Measurements from ENCODE around the gene ERF. TPM values are rescaled to one million over a fixed set of nuclear protein-coding genes. Genes with fewer than 3 reads are reported as not detected.
A peak's percentile ranks its signal among the peaks of the same experiment; 100 is the strongest.

The ERF gene
- total RNA-seq, 1 donor from 2014 or later: 32.7 TPM

DNA sequence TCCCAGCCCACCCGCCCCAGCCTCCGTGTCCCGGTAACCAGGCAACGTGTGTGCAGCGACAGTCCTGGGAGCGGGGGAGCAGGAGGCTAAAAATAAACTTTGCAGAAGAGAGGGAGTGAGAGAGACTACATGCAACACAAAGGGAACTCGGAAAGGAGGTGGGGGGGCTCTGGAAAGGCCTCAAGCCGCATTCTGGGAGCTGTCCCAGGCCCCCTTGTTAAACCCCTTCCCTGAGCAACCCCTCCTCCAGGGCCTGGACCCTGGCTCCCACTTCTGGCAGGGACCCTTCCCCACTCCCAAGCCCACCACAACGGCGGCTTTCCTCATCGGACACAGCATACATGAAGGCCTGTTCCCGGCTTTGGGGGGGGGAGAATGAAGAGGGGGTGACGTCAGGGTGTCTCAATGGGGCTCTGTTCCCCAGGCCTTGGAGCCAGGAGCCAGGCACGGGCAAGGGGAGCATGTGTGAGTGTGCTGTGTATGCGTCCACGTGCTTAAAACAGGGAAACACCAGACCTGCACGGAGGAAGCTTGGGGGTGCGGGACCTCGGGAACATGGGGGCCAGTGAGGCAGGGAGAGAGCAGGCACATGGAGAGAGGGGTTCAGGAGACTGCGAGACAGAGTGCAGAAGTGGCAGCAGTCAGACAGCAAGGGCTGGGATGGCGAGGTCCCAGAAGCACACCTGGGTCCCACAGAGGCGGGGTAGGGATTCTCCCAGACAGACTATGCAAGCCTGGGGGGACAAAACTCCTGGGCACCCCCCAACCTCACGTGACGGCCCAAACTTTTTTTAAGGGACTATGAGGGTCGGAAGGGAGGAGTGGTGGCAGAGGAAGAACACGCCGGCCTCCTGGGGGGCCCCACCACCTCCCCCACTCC is 2.3 kb downstream of the ERF start:
- DNase-seq: peak; percentile 37

- no peak for DNase-seq
These were observed 3.2 kb downstream of the ERF start for GRCh38 chr19:42251572-42252358.

DNA sequence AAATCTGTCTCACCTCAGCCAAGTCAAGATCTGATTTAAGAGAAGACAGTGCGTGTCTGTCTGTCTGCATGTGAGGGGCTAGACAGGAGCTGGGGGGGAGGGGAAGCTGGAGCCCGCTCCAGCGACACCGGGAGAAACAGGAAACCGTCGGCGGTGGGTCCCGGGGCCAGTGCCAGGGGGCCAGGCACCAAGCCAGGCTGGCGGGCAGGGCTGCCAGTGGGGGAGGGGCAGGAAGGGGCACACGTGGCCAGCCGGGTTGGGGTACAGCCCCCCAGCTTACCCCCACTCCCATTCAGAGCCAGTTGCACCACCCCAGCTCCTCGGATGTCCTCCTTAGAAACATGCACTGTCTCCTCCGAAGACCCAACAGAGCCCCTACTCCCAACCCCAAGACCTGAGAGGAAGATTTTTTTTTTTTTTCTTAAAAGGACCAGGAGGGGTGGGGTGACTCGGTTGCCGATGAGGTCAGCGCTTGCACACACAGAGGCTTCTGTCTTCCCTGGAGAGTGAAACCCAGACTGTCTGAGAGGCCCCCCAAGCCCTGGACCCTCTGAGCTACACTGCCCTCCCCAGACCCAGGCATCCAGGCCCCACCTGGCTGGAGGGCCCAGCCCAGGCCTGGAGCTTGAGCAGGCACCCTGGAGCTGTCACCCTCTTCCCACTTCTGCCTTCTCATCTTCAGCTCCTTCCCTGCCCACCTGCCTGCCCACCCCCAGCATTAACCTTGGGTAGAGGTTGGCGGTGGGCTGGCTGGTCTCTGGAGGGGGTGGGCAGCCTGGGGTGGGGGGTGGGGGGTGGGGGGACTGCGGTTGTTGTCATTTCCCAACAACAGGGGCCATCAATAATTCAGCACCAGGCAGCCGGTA is 4.0 kb downstream of the ERF start:
- peak; percentile 56 for DNase-seq

- no peak for DNase-seq
These were observed 4.7 kb downstream of the ERF start for GRCh38 chr19:42250183-42250665.

- no peak for DNase-seq
These were observed 5.2 kb downstream of the ERF start for GRCh38 chr19:42249769-42250168.

GRCh38 chr19:42249149-42249750 is 5.7 kb downstream of the ERF start:
- DNase-seq: no peak

DNA sequence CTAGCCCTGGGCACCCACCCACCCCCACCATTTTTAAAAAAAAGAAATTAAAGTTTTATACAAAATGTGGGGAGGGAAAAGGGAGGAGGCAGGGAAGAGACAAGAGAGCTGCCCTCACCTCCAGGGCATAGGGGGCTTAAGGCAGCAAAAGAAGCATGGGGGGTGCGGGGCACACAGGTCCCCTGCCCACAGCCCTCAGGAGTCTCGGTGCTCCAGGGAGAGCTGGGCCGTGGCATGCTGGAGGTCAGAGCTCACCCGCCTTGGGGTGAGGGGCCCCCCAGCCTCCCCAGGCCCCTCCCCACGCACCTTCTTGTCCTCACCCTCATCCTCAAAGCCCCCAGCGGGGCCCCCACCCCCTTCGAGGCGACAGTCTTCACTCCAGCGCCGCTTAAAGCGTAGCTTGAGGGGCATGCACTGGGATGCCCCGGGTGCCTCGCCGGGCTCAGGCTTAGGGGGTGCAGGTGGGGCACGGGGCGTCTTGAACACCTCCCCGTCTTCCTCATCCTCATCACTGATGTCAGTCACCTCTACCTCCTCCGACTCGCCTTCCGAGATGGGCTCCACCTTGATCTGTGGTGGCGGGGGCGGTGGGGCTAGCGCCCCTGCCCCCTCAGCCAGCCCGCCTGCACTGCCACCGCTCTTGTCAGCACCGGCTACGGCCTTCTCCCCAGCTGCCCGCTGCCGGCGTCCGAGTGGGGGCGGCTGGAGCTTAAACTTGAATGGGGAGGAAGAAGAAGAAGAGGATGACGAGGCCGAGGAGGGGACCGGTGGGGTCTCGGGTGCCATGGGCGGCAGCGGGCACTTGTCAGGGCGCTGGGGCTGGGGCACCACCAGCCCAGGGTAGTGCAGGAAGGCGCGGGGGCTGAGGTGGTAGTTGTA is 6.4 kb downstream of the ERF start:
- no peak for DNase-seq

DNA sequence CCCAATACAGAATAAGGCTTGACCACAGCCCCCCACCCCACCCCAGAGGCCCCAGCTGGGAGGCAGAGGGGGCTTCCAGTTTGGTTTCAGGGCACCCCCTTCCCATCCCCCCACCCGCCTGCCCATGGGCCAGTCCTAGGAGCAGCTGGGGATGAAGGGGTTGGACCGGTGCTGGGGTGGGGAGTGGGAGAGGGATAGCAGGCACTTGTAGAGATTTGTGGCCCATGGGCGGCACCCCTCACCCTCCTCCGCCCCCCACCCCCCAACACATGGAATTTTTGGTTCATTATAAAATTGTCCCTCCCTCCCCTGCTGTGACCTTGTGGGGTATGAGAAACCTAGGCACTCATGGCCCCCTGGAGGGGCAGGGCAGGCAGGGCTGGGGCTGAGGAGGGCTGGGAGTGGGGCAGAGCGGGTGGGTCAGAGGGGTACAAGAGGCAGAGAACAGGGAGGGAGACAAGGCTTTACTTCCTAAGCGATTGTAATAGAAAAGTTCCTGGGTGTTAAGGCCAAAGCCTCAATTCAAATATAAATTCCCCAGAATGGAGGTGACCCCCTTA is 7.2 kb downstream of the ERF start:
- no peak for DNase-seq

DNA sequence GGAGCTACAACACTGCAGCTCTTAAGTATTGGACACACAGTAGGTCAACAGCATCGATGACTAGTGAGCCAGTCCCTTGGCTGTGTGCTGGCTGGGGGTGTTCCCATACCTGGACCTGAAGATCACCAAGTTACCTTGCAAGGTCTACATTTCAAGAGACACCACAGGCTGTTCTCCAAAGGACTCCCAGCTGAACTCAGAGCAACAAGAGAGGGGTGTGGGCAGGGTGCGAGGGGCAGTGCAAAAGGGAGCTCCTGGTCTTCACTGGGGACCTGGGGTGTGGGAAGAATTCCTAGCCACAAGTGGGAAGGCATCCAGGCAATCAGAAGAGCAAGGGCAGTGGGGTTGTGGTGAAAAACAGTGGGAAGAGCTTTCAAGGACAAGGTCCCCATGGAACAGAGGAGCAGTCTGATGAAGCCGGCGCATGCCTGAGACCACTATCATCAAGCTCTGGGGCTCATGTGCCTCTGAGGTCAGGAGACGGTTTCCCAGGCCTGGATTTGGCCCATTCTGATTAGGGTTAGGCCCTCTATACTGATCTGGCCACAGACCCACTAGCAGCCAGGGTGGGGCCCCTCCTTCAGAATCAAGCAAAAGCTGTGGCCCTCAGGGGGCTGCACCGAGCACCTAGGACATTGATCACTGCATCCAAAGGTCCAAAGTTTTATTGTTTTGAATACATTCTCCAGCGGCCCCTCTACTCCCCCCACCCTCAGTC is 7.8 kb downstream of the ERF start:
- no peak for DNase-seq

DNA sequence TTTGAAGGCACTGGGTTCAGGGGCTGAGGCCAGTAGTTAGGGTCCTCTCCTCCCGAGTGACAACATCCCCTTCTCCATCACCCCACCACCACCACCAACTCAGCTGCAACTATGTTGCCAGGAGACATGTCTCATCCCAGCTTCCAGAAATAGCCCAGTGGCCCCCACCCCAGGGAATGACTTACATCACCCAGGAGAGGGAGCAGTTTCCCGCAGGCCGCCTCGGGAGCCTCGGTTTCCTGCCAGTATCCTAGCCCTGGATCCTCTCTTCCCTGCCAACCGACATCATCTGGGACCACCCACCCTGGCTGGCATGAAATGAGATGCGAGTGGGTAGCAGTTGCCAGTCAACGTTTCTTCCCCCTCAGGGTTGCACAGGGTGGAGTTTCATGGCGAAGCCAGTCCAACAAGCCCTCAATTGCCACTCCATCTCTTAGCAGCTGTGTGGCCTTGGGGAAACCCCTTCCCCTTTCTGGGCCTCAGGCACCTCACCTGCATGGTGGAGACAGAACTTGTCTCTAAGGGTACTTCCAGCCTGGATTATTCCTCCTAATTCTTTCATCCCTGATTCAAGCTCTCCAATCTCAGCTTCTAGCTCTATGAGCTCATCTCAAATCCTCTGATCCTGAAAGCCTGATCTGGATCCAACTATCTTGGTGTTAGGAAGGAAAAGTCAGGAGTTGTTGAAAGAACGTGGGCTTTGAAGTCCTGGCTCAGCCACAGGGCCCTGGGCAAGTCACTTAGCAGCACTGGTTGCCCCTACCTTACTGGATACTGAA is 8.6 kb downstream of the ERF start:
- peak; percentile 84 for DNase-seq

DNA sequence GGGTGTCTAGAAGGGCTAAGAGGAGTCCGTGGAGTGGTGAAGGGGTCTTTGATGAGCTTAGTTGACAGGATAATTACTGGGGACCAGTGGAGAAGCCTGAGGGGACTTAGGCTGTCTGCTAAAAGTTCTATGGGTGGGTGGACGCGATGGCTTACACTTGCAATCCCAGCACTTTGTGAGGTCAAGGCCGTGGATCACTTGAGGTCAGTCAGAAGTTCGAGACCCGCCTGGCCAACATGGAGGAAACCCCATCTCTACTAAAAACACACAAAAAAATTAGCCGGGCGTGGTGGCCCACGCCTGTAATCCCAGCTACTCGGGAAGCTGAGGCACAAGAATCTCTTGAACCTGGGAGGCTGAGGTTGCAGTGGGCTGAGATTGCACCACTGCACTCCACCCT is 9.7 kb downstream of the ERF start:
- DNase-seq: no peak

- DNase-seq: peak; percentile 96
These were observed 10.3 kb downstream of the ERF start for GRCh38 chr19:42244347-42245220.

- DNase-seq: peak; percentile 99
These were observed 12.2 kb downstream of the ERF start, which contains the start of gene GSK3A for GRCh38 chr19:42242512-42243409. GSK3A (minus strand) TSS chr19:42242602; CDS start chr19:42242465, 137 bp downstream.

- DNase-seq: no peak
These were observed 12.8 kb downstream of the ERF start for GRCh38 chr19:42242069-42242511.

DNA sequence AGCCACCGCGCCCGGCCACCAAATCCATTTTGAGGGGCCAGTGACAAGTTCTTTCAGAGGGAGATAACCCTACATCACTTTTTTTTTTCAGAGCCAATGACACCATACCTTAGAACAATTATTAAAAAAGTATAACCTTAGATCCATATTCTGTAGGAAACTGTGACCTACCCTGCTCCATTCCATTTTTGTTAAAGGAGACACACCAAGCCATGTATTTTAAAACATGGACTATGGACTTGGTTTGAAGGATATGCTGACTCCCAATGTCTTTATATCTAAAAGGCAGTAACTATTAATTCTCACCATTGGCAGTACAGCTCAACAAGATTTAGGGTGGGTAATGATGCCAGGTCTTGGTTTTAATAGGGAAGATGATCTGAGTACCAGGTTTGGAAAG is 13.6 kb downstream of the ERF start:
- DNase-seq: no peak

- DNase-seq: no peak
These were observed 15.2 kb downstream of the ERF start for GRCh38 chr19:42239544-42240220.
